Middle frontal gyrus (tissue), 1 donor: ENCODE measurements around the gene MEIKIN.

Experiments used
- DNase-seq: peaks from one replicate; pipeline ENCODE4 v3.0.0-alpha.2; 2015; ENCODE audit warnings: low spot score; ENCODE audit errors: extremely low spot score

MEIKIN gene

DNA sequence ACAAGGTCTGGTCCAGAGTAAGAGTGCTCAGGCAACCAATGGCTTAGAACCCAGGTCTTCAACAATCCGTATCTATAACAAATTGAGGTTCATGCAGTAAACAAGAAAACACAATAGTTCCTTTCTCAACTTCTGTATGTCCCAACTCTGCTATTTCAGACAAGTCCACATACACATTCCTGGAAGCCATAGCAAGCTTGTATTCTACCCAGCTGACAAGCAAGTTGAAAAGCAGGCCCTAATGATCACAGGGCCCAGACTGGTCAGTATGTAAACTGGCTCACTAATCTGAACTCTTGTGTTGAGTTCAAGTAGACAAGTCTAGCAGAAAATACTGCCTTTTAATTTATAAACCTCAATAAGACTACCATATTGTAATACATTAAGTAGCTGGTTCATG is 175.5 kb downstream of the MEIKIN start:
- DNase-seq = no peak

DNA sequence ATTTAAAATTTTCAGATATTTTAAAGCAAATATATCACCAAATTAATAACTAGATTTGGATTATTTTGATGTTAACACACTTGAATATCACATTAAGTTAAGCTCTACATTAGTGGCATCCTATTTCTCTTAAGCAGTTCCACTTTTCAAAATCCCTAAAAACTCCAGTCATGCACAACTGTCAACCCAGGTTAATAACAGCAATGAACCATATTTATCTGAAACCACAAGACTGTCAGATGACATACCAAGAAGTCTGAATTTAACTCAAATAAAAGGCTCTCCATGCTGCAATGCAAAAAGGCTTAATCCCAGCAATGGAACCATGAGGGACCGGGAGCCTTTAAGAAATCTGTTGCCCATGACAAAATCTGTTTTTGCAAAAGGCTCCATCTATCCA is 176.1 kb downstream of the MEIKIN start:
- no peak for DNase-seq

DNA sequence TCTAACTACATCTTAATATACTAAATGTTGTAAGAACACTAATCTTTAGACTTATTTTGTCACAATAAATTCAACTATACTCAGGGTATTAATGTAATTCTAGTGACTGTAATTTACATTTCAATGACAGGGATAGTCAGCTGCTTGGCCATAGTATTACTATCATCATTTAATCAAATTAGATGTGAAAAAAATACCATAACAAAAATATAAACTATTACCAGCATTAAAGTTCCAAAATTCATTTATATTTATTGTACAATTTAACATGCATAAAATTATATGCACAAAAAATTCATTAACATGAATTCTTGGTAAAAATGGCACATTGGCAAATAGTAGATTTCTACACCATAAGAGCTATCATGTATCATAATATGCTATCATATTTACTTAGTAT is 177.6 kb downstream of the MEIKIN start:
- DNase-seq = no peak

DNA sequence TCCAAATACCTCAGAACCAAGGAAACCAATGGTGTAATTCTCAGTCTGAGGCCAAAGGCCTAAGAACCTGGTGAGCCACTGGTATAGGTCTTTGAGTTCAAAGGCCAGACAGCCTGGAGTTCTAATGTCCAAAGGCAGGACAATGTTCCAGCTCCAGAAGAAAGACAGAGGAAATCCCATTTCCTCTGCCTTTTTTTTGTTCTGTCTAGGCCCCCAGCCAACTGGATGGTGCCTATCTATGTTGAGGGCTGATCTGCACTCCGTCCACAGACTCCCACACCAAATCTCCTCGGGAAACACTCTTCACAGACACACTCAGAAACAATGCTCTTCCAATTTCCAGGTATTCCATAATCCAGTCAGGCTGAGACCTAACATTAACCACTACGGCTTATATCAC is 178.8 kb downstream of the MEIKIN start:
- DNase-seq = no peak

DNA sequence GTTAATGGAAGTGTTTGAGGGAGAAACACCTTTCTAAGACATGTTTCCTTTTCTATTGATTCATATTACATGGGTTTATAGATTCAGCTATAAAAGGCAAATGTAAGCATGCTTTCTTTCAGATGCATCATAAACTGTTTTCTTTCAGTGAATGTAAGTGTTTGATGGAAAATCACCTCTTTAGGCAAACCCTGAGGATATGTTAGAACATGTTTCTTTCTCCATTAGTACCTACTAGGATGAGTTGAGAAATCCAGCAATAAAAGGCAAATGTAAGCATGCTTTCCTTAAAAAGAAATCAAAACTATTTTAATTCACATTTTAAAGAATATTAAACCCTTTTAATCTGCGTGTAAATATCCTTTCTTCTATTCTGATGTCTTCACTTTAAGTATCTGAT is 180.2 kb downstream of the MEIKIN start:
- DNase-seq = no peak

DNA sequence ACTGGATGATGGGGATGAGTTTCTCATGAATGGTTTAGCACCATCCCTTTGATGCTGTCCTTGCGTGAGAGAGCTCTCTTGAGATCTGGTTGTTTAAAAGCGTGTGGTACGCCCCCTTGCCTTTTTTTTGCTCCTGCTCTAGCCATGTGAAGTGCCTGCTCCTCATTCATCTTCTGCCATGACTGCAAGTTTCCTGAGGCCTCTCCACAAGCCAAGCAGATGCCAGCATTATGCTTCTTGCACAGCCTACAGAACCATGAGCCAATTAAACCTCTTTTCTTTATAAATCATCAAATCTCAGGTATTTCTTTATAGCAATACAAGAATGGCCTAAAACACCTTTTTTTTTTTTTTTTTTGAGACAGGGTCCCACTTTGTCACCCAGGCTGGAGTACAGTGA is 181.5 kb downstream of the MEIKIN start:
- DNase-seq = no peak

DNA sequence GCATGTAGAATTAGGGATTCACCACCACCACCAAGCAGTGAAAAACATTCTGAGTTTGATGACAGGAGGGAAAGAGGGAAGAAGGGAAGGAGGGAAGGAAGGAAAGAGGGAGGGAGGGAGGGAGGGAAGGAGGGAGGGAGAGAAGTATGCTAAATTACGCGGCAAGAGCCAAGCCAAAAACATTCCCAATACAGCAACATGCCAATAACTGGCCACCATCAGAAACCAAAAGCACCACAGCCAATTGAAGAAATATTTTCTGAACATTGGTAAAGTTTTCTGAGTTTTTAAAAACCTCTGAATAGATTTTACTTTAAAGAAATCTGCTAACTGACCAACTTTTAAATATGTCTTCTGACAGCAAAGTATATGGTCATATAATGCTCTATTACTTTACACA is 184.7 kb downstream of the MEIKIN start:
- DNase-seq = no peak

DNA sequence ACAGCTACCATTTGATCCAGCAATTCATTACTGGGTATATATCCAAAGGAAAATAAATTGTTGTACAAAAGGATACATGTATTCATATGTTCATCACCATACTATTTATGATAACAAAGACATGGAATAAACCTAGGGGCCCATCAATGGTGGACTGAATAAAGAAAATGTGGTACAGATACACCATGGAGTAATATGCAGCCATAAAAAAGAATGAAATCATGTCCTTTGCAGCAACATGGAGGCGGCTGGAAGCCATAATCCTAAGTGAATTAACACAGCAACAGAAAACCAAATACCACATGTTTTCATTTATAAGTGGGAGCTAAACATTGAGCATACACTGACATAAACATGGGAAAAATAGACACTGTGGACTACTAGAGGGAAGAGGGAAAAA is 185.8 kb downstream of the MEIKIN start:
- DNase-seq = no peak

DNA sequence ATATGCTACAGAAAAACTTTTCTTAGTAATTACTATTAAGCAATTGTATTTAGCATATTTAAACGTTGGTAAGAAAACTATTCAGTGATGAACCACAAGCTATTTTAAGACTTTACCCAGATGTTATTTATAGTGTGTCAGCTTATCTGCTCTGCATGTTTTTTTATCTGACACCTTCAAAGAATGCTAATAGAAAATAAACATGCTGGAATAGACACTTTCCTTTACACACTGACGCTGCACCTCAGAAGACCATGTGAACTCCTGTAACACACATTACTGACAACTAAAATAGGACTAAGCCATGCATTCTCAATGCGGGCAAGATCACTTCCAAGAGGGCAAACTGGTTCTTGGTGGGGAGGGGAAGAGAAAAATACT is 187.0 kb downstream of the MEIKIN start:
- no peak for DNase-seq

DNA sequence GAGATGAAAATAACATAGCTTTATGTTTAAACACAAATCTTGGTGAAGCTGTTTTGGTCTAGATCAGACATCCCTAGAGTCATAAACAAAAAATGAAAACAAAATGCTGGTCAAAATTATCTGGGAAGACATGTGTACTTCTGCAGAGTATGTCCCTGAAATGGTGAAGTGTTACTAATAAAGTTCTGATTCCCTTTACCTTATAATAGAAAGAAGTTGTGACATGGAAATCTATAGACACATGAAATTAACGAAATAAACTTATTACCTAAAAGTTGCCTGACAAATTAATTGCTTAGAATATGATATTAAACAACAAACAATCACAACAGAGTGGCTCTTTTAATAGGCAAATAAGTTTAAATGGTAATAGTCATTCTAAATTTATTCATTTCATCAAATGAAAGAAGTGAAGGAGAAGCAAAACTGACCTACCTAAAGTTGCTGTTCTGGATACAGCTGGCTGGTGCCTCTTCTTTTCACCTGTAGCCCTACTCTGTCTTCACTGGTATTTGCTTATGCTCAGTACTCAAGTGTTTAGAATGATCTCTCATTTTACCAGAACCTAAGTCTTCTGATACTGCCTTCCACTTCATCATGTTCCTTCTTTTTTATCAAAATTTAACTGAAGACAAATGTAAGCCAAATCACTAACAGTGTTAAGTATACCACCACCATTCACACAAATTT is 187.5 kb downstream of the MEIKIN start:
- DNase-seq = no peak
